ENCODE data around the gene CNGB1. TPM values are rescaled to one million over a fixed set of nuclear protein-coding genes. Genes with fewer than 3 reads are reported as not detected.

CNGB1 gene
- total RNA-seq, 1 experiment from 2014 or later, result not detected

DNA sequence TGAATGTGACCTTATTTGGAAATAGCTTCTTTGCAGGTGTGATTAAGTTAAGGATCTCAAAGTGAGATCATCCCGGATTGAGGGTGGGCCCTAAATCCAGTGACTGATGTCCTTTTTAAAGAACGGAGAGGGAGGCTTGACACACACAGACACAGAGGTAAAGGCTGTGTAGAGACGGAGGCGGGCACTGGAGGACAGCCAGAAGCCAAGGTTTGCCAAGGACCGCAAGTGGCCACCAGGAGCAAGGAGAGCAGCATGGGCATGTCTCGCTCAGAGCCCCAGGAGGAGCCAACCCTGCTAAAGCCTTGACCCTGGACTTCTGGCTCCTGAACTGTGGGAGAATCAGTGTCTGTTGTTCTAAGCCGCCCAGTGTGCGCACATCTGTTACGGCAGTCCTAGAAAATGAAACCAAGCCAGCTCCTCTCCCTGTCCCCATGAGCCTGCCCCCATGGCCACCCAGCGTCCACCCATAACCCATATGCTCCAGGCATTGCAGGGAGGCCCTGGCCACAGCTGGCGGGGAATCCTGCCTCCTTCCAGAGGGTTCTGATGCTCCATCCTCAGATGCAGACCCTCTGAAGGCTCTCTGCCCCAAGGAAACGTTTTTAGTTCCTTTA, 15.2 kb downstream of the CNGB1 start (continued):
- no peak for TF ChIP-seq CREB1 (CRISPR knock-in tag; IDR thresholded peaks at IDR 0.05)
- TF ChIP-seq ZNF317 (CRISPR knock-in tag; IDR thresholded peaks at IDR 0.05; ENCODE audit: borderline replicate concordance, low read depth), result no peak
- no peak for TF ChIP-seq ATF6 (CRISPR knock-in tag; IDR thresholded peaks at IDR 0.05)

DNA sequence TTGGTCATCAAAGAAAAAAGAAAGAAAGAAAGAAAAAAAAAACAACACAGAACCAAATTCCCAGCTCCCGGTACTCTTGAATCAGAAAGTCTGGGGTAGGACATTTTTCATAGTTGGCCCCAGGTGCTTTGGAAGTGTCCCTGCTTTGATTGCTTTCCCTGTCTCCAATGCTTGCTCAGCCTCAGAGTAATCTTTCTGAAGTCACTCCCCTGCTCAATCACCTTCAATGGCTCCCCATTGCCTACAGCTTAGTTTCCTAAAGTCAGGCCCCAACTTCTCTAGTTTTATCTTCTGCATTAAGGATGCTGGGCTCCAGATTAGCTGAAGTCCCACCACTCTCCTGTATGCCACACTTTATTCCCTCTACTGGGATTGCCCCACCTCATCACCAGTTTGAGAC, 17.1 kb downstream of the CNGB1 start:
- no peak for DNase-seq (ENCODE audit: low spot score)
- Mint-ChIP-seq H3K27ac (no peak overlapping the region), H3K4me3 (no peak overlapping the region), H3K36me3 (no peaks in the 10 kb centered on the region), H3K27me3 (ENCODE audit: low read depth) (no peaks in the 10 kb centered on the region), H3K9me3 (peaks cover 5% of the 10 kb centered on the region; the same call in 1 of the 2 replicates), H3K4me1 (peaks cover 18% of the 10 kb centered on the region)
- TF ChIP-seq ETV6 (CRISPR knock-in tag; IDR thresholded peaks at IDR 0.05), result no peak
- TF ChIP-seq, protein P1, sequence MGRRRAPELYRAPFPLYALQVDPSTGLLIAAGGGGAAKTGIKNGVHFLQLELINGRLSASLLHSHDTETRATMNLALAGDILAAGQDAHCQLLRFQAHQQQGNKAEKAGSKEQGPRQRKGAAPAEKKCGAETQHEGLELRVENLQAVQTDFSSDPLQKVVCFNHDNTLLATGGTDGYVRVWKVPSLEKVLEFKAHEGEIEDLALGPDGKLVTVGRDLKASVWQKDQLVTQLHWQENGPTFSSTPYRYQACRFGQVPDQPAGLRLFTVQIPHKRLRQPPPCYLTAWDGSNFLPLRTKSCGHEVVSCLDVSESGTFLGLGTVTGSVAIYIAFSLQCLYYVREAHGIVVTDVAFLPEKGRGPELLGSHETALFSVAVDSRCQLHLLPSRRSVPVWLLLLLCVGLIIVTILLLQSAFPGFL (CRISPR knock-in tag; IDR thresholded peaks at IDR 0.05; ENCODE audit: borderline replicate concordance), result no peak
- no peak for TF ChIP-seq RELA (CRISPR knock-in tag; IDR thresholded peaks at IDR 0.05; ENCODE audit: borderline replicate concordance)
- TF ChIP-seq ZNF263 (CRISPR knock-in tag; IDR thresholded peaks at IDR 0.05; ENCODE audit: low read depth), result no peak
- ChIA-PET CTCF (no interaction called here), POLR2A (no interaction called here)
- ATAC-seq, result no peak

GRCh38 chr16:57952909-57953308, 18.0 kb downstream of the CNGB1 start:
- TF ChIP-seq ATF6 (CRISPR knock-in tag; IDR thresholded peaks at IDR 0.05), result no peak
- TF ChIP-seq, protein P2, sequence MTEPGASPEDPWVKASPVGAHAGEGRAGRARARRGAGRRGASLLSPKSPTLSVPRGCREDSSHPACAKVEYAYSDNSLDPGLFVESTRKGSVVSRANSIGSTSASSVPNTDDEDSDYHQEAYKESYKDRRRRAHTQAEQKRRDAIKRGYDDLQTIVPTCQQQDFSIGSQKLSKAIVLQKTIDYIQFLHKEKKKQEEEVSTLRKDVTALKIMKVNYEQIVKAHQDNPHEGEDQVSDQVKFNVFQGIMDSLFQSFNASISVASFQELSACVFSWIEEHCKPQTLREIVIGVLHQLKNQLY (CRISPR knock-in tag; IDR thresholded peaks at IDR 0.05), result no peak
- TF ChIP-seq, protein P3, sequence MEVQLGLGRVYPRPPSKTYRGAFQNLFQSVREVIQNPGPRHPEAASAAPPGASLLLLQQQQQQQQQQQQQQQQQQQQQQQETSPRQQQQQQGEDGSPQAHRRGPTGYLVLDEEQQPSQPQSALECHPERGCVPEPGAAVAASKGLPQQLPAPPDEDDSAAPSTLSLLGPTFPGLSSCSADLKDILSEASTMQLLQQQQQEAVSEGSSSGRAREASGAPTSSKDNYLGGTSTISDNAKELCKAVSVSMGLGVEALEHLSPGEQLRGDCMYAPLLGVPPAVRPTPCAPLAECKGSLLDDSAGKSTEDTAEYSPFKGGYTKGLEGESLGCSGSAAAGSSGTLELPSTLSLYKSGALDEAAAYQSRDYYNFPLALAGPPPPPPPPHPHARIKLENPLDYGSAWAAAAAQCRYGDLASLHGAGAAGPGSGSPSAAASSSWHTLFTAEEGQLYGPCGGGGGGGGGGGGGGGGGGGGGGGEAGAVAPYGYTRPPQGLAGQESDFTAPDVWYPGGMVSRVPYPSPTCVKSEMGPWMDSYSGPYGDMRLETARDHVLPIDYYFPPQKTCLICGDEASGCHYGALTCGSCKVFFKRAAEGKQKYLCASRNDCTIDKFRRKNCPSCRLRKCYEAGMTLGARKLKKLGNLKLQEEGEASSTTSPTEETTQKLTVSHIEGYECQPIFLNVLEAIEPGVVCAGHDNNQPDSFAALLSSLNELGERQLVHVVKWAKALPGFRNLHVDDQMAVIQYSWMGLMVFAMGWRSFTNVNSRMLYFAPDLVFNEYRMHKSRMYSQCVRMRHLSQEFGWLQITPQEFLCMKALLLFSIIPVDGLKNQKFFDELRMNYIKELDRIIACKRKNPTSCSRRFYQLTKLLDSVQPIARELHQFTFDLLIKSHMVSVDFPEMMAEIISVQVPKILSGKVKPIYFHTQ (CRISPR knock-in tag; IDR thresholded peaks at IDR 0.05), result no peak
- H3K27ac Mint-ChIP-seq, result no peak overlapping the region
- H3K9me3 Mint-ChIP-seq, result peaks cover 5% of the 10 kb centered on the region; the same call in 1 of the 2 replicates

More at GRCh38 chr16:57952909-57953308, 18.0 kb downstream of the CNGB1 start:
- no peaks in the 10 kb centered on the region for H3K36me3 Mint-ChIP-seq
- peaks cover 11% of the 10 kb centered on the region for H3K4me1 Mint-ChIP-seq
- no peak overlapping the region for H3K4me3 Mint-ChIP-seq
- H3K27me3 Mint-ChIP-seq (ENCODE audit: low read depth), result no peaks in the 10 kb centered on the region
- ChIA-PET CTCF (interaction anchor here (1.4 kb wide), 1 partner anchor 13 kb away, joined by 5 read pairs; no protein-coding TSS in a partner anchor), POLR2A (interaction anchor here (0.6 kb wide), 1 partner anchor 21 kb away, joined by 3 read pairs; no protein-coding TSS in a partner anchor)
- ATAC-seq (no peak), DNase-seq (ENCODE audit: low spot score) (no peak)

All from WTC11 (cell line).